ENCODE measurements around the gene MUC21.

The MUC21 gene

GRCh38 chr6:30985490-30985889, 2.0 kb downstream of the MUC21 start:
- Mint-ChIP-seq H3K27ac (no peak overlapping the region), H3K4me3 (no peak overlapping the region), H3K27me3 (ENCODE audit: low read depth) (no peaks in the 10 kb centered on the region), H3K36me3 (ENCODE audit: low read depth) (no peaks in the 10 kb centered on the region), H3K9me3 (no peaks in the 10 kb centered on the region), H3K4me1 (peaks cover 19% of the 10 kb centered on the region)
- TF ChIP-seq CTCF (IDR thresholded peaks at IDR 0.05; ENCODE audit: unreplicated experiment in 3 of 3) = no peak

DNA sequence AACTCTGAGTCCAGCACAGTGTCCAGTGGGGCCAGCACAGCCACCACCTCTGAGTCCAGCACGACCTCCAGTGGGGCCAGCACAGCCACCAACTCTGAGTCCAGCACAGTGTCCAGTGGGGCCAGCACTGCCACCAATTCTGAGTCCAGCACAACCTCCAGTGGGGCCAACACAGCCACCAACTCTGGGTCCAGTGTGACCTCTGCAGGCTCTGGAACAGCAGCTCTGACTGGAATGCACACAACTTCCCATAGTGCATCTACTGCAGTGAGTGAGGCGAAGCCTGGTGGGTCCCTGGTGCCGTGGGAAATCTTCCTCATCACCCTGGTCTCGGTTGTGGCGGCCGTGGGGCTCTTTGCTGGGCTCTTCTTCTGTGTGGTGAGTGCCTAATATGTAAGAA, 3.8 kb downstream of the MUC21 start:
- Mint-ChIP-seq H3K4me1 (peaks cover 15% of the 10 kb centered on the region), H3K4me3 (no peak overlapping the region), H3K27me3 (ENCODE audit: low read depth) (no peaks in the 10 kb centered on the region), H3K36me3 (ENCODE audit: low read depth) (no peaks in the 10 kb centered on the region), H3K27ac (no peak overlapping the region), H3K9me3 (no peaks in the 10 kb centered on the region)
- no peak for TF ChIP-seq CTCF (IDR thresholded peaks at IDR 0.05; ENCODE audit: unreplicated experiment in 3 of 3)

- peaks cover 6% of the 10 kb centered on the region for H3K4me1 Mint-ChIP-seq
- no peak overlapping the region for H3K4me3 Mint-ChIP-seq
- H3K27ac Mint-ChIP-seq = no peak overlapping the region
- no peak for TF ChIP-seq CTCF (IDR thresholded peaks at IDR 0.05; ENCODE audit: unreplicated experiment in 3 of 3)
- H3K9me3 Mint-ChIP-seq = no peaks in the 10 kb centered on the region
- H3K27me3 Mint-ChIP-seq (ENCODE audit: low read depth) = no peaks in the 10 kb centered on the region
- no peaks in the 10 kb centered on the region for H3K36me3 Mint-ChIP-seq (ENCODE audit: low read depth)
Observed at GRCh38 chr6:30988209-30988825, 4.8 kb downstream of the MUC21 start.

DNA sequence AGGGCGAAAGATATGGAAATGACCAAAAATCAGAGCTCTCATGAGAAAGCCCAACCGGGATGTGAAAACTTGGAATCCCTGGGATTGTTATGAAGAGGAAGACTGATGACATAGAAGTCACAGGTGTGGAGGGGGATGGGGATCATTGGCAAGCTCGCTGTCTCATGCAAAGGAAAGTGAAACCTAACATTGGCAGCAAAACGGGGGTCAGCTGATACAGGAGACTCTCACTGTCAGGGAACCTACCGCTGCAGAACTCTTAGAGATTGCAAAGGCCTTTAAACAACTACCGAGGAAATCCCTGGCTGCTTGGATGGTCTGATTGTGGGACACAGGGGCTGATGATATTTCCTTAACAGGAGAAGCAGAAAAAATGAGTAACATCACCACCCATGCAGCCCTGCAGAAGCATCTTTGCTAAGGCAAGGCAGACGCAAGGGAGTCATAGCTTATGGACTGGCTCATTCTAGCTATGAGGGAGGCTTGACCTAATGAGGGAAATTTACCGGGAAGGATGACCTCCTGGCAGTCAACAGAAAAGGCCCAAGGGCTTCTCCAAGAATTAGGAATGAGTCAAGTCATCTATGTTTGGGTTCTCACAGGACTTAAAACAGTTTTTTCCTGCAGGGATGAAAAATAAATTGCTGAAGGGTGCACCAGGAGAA, 7.0 kb downstream of the MUC21 start:
- Mint-ChIP-seq H3K4me1 (peaks cover 6% of the 10 kb centered on the region), H3K27ac (no peak overlapping the region)

DNA sequence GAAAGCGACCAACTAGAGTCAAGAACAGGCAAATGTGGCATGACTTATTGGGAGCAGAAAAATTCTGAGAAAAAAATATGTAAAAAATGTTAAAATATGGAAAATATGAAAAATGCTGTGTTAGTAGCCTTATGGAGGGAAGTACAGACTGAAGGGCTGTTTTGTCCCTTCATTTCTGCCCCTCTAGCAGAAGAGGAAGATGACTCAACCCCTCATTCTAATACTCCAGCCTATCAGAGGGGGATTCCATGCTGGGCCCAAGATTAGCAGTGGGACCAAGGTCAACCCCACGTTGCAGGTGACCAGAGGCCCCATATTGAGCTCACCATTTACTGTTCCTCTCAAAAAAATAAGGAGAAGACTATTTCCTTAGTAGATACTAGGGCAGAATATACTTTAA, 8.4 kb downstream of the MUC21 start:
- H3K27me3 Mint-ChIP-seq (ENCODE audit: low read depth) = peaks cover 9% of the 10 kb centered on the region
- H3K4me1 Mint-ChIP-seq = peaks cover 6% of the 10 kb centered on the region
- H3K36me3 Mint-ChIP-seq (ENCODE audit: low read depth) = no peaks in the 10 kb centered on the region
- TF ChIP-seq CTCF (IDR thresholded peaks at IDR 0.05; ENCODE audit: unreplicated experiment in 3 of 3) = no peak
- H3K4me3 Mint-ChIP-seq = no peak overlapping the region
- H3K27ac Mint-ChIP-seq = no peak overlapping the region
- H3K9me3 Mint-ChIP-seq = peaks cover 5% of the 10 kb centered on the region

More for the DNA sequence above, 7.0 kb downstream of the MUC21 start:
- no peak for TF ChIP-seq CTCF (IDR thresholded peaks at IDR 0.05; ENCODE audit: unreplicated experiment in 3 of 3)
- Mint-ChIP-seq H3K4me3 (no peak overlapping the region), H3K36me3 (ENCODE audit: low read depth) (no peaks in the 10 kb centered on the region), H3K9me3 (peaks cover 5% of the 10 kb centered on the region), H3K27me3 (ENCODE audit: low read depth) (peaks cover 5% of the 10 kb centered on the region)

GRCh38 chr6:30997301-30997700, 13.8 kb downstream of the MUC21 start:
- no peaks in the 10 kb centered on the region for H3K4me1 Mint-ChIP-seq
- no peak for TF ChIP-seq CTCF (IDR thresholded peaks at IDR 0.05; ENCODE audit: unreplicated experiment in 3 of 3)
- H3K27me3 Mint-ChIP-seq (ENCODE audit: low read depth) = peaks cover 9% of the 10 kb centered on the region
- no peak overlapping the region for H3K4me3 Mint-ChIP-seq
- no peaks in the 10 kb centered on the region for H3K36me3 Mint-ChIP-seq (ENCODE audit: low read depth)
- peaks cover 7% of the 10 kb centered on the region for H3K9me3 Mint-ChIP-seq
- no peak overlapping the region for H3K27ac Mint-ChIP-seq

Measured in nephron (organoid).